NCI-H1092 (cell line): ENCODE results near the gene TSPYL1.

Experiments
- DNase-seq: peaks from one replicate; lab custom pipeline; 2025; lab: John Stamatoyannopoulos, UW

Gene TSPYL1

GRCh38 chr6:116256694-116257093, 23.0 kb downstream of the TSPYL1 start:
- no peak for DNase-seq

DNA sequence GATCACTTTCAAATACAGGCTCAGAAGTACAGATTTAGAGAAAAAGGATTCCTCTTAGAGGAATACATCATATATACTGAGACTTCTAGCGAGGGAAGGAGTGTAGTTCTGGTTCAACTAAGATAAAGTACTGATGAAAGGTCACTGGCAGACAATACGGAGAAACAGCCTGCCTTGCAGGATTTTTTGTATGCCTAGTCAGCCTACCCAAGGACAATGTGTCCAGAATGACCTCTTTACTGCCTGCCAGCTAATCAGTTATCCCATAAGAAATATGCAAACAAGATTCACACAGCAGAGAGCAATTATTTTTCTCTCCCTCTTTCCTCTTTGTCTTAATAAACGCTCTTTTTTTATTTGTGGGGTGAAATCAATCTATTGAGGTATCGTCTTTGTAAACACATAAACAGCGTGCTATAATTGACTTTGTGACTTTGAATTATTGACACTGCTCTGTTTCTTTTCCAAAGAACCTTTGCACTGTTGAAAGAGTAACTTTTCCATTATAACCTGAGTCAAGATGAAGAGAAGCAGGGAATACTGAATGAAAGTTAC, 24.4 kb downstream of the TSPYL1 start:
- no peak for DNase-seq

DNA sequence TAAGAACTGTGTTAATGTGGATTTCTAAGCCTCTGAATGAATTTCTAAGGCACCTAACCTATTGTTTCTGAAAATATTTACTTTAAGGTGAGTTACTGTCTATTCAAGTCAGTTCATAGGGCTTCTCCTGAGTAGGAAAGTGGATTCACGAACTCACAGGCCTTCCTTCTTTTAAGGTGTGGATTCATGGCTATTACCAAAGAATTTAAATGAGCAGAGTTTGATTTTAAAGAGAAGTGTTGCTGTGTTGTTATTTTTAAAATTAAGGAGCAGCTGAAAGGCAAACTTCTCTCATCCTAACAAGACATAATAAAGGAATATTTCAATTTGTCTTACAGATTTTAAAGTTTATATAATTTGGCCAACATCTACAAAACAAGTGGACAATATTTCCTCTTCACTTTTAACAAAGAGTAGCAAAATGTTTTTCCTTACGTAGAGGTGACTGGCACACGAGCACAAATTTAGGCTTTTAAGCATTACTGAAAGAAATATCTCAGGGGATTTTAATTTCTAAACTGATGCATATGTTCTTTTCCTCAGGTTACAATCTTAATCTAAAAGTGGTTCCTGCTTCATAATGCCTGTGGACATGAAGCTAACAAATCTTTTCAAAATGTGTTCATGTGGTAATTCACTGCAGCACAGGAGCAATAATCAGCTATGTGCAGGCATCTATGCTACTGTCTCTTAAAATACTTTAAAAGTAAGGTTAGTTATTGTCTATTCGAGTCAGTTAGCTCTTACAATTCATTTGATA, 25.3 kb downstream of the TSPYL1 start:
- DNase-seq: no peak

- peak; percentile 93 for DNase-seq
Observed at GRCh38 chr6:116253505-116254296, 26.0 kb downstream of the TSPYL1 start, which contains the start of gene TSPYL4. TSPYL4 (minus strand) TSS chr6:116254075; CDS start chr6:116254008, 67 bp downstream.

DNA sequence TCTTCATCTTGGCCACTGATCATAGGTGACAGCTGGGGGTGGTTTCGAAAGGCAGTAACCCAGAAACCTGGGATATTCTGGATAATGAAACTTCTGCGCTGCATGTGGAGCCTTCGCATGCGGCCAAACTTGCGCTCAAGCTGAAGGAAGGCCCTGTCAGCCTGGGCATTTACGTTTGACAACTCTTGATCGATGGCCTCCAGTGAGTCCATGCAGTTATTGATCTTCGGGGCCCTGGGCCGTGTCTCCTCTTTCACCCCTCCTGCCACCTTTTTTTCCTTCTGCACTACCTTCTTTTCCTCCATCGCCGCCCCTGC, 26.6 kb downstream of the TSPYL1 start:
- DNase-seq: no peak

DNA sequence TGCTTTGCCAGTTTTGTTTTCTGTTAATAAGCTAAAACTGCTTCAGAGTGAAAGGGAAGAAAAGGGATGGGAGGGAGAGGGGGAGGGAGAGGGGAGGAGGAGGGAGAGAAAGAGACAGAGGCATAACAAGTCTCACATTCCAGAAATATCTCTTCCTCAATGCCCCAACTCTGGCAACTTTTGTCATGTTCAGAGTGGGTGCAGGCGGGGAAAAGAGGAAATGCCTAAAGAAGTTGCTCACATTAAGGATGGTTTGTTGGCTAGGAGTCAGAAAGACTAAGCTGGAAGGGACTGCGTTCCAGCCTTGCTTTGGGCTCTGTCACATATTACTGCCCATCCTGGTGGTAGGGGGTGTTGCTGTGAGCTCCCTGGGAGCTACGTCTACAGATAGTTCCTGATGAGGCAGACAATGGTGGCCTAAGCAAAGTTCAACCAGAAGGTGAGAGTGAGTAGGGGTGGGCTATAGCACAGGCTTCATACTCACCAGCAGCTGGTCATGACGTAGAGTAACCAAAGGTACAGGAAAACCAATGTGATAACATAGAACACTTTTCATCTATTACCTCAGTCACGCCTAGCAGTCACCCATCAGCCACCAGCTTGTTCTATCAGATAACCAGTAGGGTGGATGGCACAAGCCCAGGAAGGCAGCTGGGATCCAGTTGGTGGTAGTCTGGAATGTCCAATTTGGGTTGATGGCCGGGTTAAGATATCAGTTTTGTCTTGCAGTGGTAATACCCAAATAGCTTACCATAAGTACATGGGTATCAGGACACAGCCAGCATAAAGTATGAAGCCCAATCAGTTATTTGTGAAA, 28.0 kb downstream of the TSPYL1 start:
- DNase-seq: no peak

GRCh38 chr6:116248577-116248976, 31.2 kb downstream of the TSPYL1 start:
- DNase-seq: no peak

DNA sequence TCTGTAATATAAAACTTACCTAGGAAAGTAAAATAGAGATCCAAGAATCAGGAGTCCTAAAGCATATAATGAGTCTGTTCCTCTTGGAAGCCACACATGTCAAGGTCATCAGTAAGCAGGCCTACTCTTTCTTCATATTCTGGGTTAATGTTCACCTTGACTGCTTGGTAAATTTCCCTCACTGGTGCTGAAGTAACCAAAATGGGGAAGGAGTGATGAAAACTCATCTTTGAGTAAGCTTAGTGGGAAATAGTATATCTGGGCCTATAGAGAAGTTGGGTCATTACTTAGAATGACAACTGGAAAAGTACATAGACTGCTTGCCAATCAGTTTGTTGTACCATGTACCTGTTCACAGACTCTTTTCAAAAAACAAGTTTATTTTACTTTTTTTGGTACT, 32.4 kb downstream of the TSPYL1 start:
- DNase-seq: no peak

GRCh38 chr6:116246089-116246488, 33.6 kb downstream of the TSPYL1 start:
- no peak for DNase-seq

GRCh38 chr6:116244284-116244683, 35.4 kb downstream of the TSPYL1 start:
- no peak for DNase-seq

DNA sequence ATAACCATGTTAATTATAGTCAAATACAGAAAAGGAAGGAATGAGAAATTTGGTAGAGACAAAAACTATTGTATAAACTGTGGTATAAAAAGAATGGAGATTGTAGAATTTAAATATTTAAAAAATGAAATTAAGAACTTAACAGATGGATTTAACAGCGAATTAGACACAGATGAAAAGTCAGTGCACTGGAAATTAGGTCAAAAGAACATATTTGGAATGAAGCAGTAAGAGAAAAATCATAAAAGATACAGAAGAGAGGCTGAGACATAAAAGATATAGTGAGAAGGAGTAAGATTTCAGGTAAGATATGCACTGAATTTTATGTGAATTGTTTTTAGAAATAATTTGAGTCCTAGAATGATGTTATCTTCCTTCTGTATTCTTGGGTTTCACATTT, 39.9 kb downstream of the TSPYL1 start:
- DNase-seq: no peak

DNA sequence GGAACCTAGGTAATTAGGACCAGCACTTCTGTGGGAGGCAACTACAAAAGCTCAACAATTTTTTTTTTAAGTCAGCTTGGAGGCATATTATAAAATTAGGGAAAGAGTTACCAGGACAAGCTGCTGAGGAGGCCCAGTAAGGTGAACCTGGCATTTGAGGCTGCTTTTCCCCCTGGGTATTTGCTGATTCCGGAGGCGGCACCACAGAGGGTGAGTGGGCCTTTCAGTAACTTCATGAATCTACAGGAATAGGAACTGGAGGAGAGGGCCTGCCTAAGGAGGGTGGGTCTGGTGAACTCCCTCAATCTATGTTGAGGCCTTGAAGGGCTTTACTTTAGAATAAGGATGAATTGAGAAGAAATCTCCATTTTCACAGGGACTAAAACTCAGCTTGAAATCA, 40.5 kb downstream of the TSPYL1 start:
- no peak for DNase-seq

GRCh38 chr6:116238083-116238482, 41.6 kb downstream of the TSPYL1 start:
- DNase-seq: no peak

GRCh38 chr6:116234689-116235088, 45.0 kb downstream of the TSPYL1 start:
- DNase-seq: no peak

GRCh38 chr6:116229287-116229913, 50.3 kb downstream of the TSPYL1 start:
- no peak for DNase-seq
